ENCODE measurements around the gene CD6.

The CD6 gene

GRCh38 chr11:61034111-61034510 lies 62.6 kb downstream of the CD6 start:
- Mint-ChIP-seq H3K27ac (no peak overlapping the region), H3K4me3 (no peak overlapping the region), H3K36me3 (peaks cover 10% of the 10 kb centered on the region), H3K27me3 (no peaks in the 10 kb centered on the region), H3K4me1 (peaks cover 75% of the 10 kb centered on the region), H3K9me3 (no peaks in the 10 kb centered on the region)

GRCh38 chr11:61034704-61035525 lies 63.4 kb downstream of the CD6 start:
- peaks cover 10% of the 10 kb centered on the region for H3K36me3 Mint-ChIP-seq
- peak overlapping the region; percentile 6 for H3K4me3 Mint-ChIP-seq
- peaks cover 74% of the 10 kb centered on the region for H3K4me1 Mint-ChIP-seq
- peak overlapping the region; percentile 91 for H3K27ac Mint-ChIP-seq
- no peaks in the 10 kb centered on the region for H3K27me3 Mint-ChIP-seq
- H3K9me3 Mint-ChIP-seq: no peaks in the 10 kb centered on the region

GRCh38 chr11:61035526-61035835 lies 64.0 kb downstream of the CD6 start:
- peaks cover 74% of the 10 kb centered on the region for H3K4me1 Mint-ChIP-seq
- H3K36me3 Mint-ChIP-seq: peaks cover 12% of the 10 kb centered on the region
- peak overlapping the region; percentile 91 for H3K27ac Mint-ChIP-seq
- no peaks in the 10 kb centered on the region for H3K9me3 Mint-ChIP-seq
- H3K4me3 Mint-ChIP-seq: peak overlapping the region; percentile 6
- no peaks in the 10 kb centered on the region for H3K27me3 Mint-ChIP-seq

- Mint-ChIP-seq H3K27ac (peak overlapping the region; percentile 94), H3K36me3 (peaks cover 7% of the 10 kb centered on the region), H3K9me3 (no peaks in the 10 kb centered on the region), H3K4me1 (peaks cover 75% of the 10 kb centered on the region), H3K4me3 (peak overlapping the region; percentile 81), H3K27me3 (no peaks in the 10 kb centered on the region)
Observed at GRCh38 chr11:61037441-61038093, 66.1 kb downstream of the CD6 start.

GRCh38 chr11:61039916-61040315 lies 68.4 kb downstream of the CD6 start:
- no peaks in the 10 kb centered on the region for H3K9me3 Mint-ChIP-seq
- H3K27me3 Mint-ChIP-seq: no peaks in the 10 kb centered on the region
- H3K36me3 Mint-ChIP-seq: peaks cover 7% of the 10 kb centered on the region
- H3K4me3 Mint-ChIP-seq: peak overlapping the region; percentile 47
- H3K27ac Mint-ChIP-seq: peak overlapping the region; percentile 91
- peaks cover 64% of the 10 kb centered on the region for H3K4me1 Mint-ChIP-seq

GRCh38 chr11:61041755-61042518 lies 70.5 kb downstream of the CD6 start:
- Mint-ChIP-seq H3K9me3 (no peaks in the 10 kb centered on the region), H3K4me1 (peaks cover 62% of the 10 kb centered on the region), H3K36me3 (peaks cover 5% of the 10 kb centered on the region), H3K4me3 (peak overlapping the region; percentile 73), H3K27me3 (no peaks in the 10 kb centered on the region), H3K27ac (peak overlapping the region; percentile 96)

- Mint-ChIP-seq H3K4me1 (peaks cover 61% of the 10 kb centered on the region), H3K9me3 (no peaks in the 10 kb centered on the region), H3K4me3 (peak overlapping the region; percentile 73), H3K27ac (peak overlapping the region; percentile 96), H3K27me3 (no peaks in the 10 kb centered on the region), H3K36me3 (peaks cover 5% of the 10 kb centered on the region)
Observed at GRCh38 chr11:61042537-61042936, 71.1 kb downstream of the CD6 start.

GRCh38 chr11:61042961-61043540 lies 71.6 kb downstream of the CD6 start:
- H3K4me1 Mint-ChIP-seq: peaks cover 61% of the 10 kb centered on the region
- peak overlapping the region; percentile 41 for H3K4me3 Mint-ChIP-seq
- no peaks in the 10 kb centered on the region for H3K27me3 Mint-ChIP-seq
- H3K9me3 Mint-ChIP-seq: no peaks in the 10 kb centered on the region
- H3K36me3 Mint-ChIP-seq: peaks cover 3% of the 10 kb centered on the region
- H3K27ac Mint-ChIP-seq: peak overlapping the region; percentile 96

- Mint-ChIP-seq H3K27ac (no peak overlapping the region), H3K36me3 (no peaks in the 10 kb centered on the region), H3K9me3 (no peaks in the 10 kb centered on the region), H3K27me3 (no peaks in the 10 kb centered on the region), H3K4me1 (peaks cover 68% of the 10 kb centered on the region), H3K4me3 (no peak overlapping the region)
Observed at GRCh38 chr11:61045271-61045670, 73.8 kb downstream of the CD6 start.

GRCh38 chr11:61046833-61047232 lies 75.4 kb downstream of the CD6 start:
- Mint-ChIP-seq H3K27ac (peak overlapping the region; percentile 3), H3K4me1 (peaks cover 63% of the 10 kb centered on the region), H3K4me3 (no peak overlapping the region), H3K9me3 (peaks cover 4% of the 10 kb centered on the region), H3K27me3 (no peaks in the 10 kb centered on the region), H3K36me3 (peaks cover 3% of the 10 kb centered on the region)

GRCh38 chr11:61048368-61049062 lies 77.0 kb downstream of the CD6 start:
- Mint-ChIP-seq H3K27ac (peak overlapping the region; percentile 76), H3K27me3 (no peaks in the 10 kb centered on the region), H3K4me3 (peak overlapping the region; percentile 49), H3K4me1 (peaks cover 61% of the 10 kb centered on the region), H3K36me3 (peaks cover 4% of the 10 kb centered on the region), H3K9me3 (peaks cover 4% of the 10 kb centered on the region)

- Mint-ChIP-seq H3K4me3 (peak overlapping the region; percentile 49), H3K27me3 (no peaks in the 10 kb centered on the region), H3K27ac (peak overlapping the region; percentile 76), H3K36me3 (peaks cover 5% of the 10 kb centered on the region), H3K9me3 (peaks cover 4% of the 10 kb centered on the region), H3K4me1 (peaks cover 66% of the 10 kb centered on the region)
Observed at GRCh38 chr11:61049063-61049377, 77.5 kb downstream of the CD6 start.

- no peaks in the 10 kb centered on the region for H3K27me3 Mint-ChIP-seq
- H3K9me3 Mint-ChIP-seq: peaks cover 4% of the 10 kb centered on the region
- H3K4me1 Mint-ChIP-seq: peaks cover 71% of the 10 kb centered on the region
- peaks cover 5% of the 10 kb centered on the region for H3K36me3 Mint-ChIP-seq
- peak overlapping the region; percentile 90 for H3K27ac Mint-ChIP-seq
- H3K4me3 Mint-ChIP-seq: no peak overlapping the region
Observed at GRCh38 chr11:61049859-61050258, 78.4 kb downstream of the CD6 start.

GRCh38 chr11:61052182-61052972 lies 80.9 kb downstream of the CD6 start:
- no peak overlapping the region for H3K4me3 Mint-ChIP-seq
- peaks cover 70% of the 10 kb centered on the region for H3K4me1 Mint-ChIP-seq
- peaks cover 5% of the 10 kb centered on the region for H3K36me3 Mint-ChIP-seq
- H3K27ac Mint-ChIP-seq: no peak overlapping the region
- peaks cover 4% of the 10 kb centered on the region for H3K9me3 Mint-ChIP-seq
- H3K27me3 Mint-ChIP-seq: no peaks in the 10 kb centered on the region
